Activated T-cell treated with anti-CD3 and anti-CD28 coated beads, Interleukin-2, amount 50 U/mL, for 24 hours (primary cell): Measurements from ENCODE around the gene NUTM2G.
A peak's percentile ranks its signal among the peaks of the same experiment; 100 is the strongest.
"Not testable (repeated sequence)": the region's sequence is repeated elsewhere in the genome, so short reads cannot be mapped to it uniquely, and the experiment has no call there.

Experiments
- DNase-seq: peaks from one replicate; pipeline ENCODE4 v3.0.0-alpha.2; 2020
- H3K27ac Mint-ChIP-seq: 2 replicates; pipeline ENCODE4 v1.8.0; 2020; ENCODE audit warnings: mild to moderate bottlenecking, mixed read lengths
- H3K27me3 Mint-ChIP-seq: 2 replicates; pipeline ENCODE4 v1.8.0; 2020; ENCODE audit warnings: mixed read lengths
- H3K36me3 Mint-ChIP-seq: 2 replicates; pipeline ENCODE4 v1.8.0; 2020; ENCODE audit warnings: low read depth, mixed read lengths
- H3K4me1 Mint-ChIP-seq: 2 replicates; pipeline ENCODE4 v1.8.0; 2020; ENCODE audit warnings: low read depth, mixed read lengths
- H3K4me3 Mint-ChIP-seq: 2 replicates; pipeline ENCODE4 v1.8.0; 2020; ENCODE audit warnings: mild to moderate bottlenecking, moderate library complexity, mixed read lengths
- H3K9me3 Mint-ChIP-seq: 2 replicates; pipeline ENCODE4 v1.8.0; 2020; ENCODE audit warnings: mixed read lengths

Gene NUTM2G

GRCh38 chr9:96928543-96928942, at the start of gene NUTM2G:
Gene NUTM2G (plus strand): TSS chr9:96928843. CDS start chr9:96929025, 182 bp downstream.
- not testable (repeated sequence) for H3K4me1 Mint-ChIP-seq, H3K27ac Mint-ChIP-seq, H3K4me3 Mint-ChIP-seq, H3K27me3 Mint-ChIP-seq, DNase-seq, H3K9me3 Mint-ChIP-seq, H3K36me3 Mint-ChIP-seq

- Mint-ChIP-seq H3K36me3 (peaks cover 25% of the 10 kb centered on the region), H3K4me1 (no peaks in the 10 kb centered on the region), H3K27ac (no peak overlapping the region), H3K4me3 (no peak overlapping the region), H3K9me3 (peaks cover 9% of the 10 kb centered on the region), H3K27me3 (peaks cover 8% of the 10 kb centered on the region)
- DNase-seq, result no peak
These were observed 44.7 kb upstream of the NUTM2G start for GRCh38 chr9:96883922-96884321.

GRCh38 chr9:96884443-96884842, 44.2 kb upstream of the NUTM2G start:
- DNase-seq, result no peak
- H3K4me1 Mint-ChIP-seq, result no peaks in the 10 kb centered on the region
- H3K4me3 Mint-ChIP-seq, result no peak overlapping the region
- peaks cover 9% of the 10 kb centered on the region for H3K9me3 Mint-ChIP-seq
- peaks cover 3% of the 10 kb centered on the region for H3K27me3 Mint-ChIP-seq
- H3K36me3 Mint-ChIP-seq, result peaks cover 25% of the 10 kb centered on the region
- H3K27ac Mint-ChIP-seq, result no peak overlapping the region

GRCh38 chr9:96885424-96885823, 43.2 kb upstream of the NUTM2G start:
- no peaks in the 10 kb centered on the region for H3K27me3 Mint-ChIP-seq
- H3K36me3 Mint-ChIP-seq, result peaks cover 32% of the 10 kb centered on the region
- H3K9me3 Mint-ChIP-seq, result peaks cover 7% of the 10 kb centered on the region
- no peak overlapping the region for H3K4me3 Mint-ChIP-seq
- no peak overlapping the region for H3K27ac Mint-ChIP-seq
- no peak for DNase-seq
- no peaks in the 10 kb centered on the region for H3K4me1 Mint-ChIP-seq

- no peaks in the 10 kb centered on the region for H3K27me3 Mint-ChIP-seq
- H3K27ac Mint-ChIP-seq, result no peak overlapping the region
- H3K36me3 Mint-ChIP-seq, result peaks cover 54% of the 10 kb centered on the region
These were observed 40.1 kb upstream of the NUTM2G start for GRCh38 chr9:96888591-96888990.

GRCh38 chr9:96892131-96892530, 36.5 kb upstream of the NUTM2G start:
- Mint-ChIP-seq H3K27ac (no peak overlapping the region), H3K4me1 (no peaks in the 10 kb centered on the region), H3K9me3 (no peaks in the 10 kb centered on the region), H3K36me3 (peaks cover 71% of the 10 kb centered on the region), H3K27me3 (no peaks in the 10 kb centered on the region), H3K4me3 (no peak overlapping the region)
- no peak for DNase-seq

More at GRCh38 chr9:96888591-96888990, 40.1 kb upstream of the NUTM2G start:
- H3K4me1 Mint-ChIP-seq, result no peaks in the 10 kb centered on the region
- H3K4me3 Mint-ChIP-seq, result no peak overlapping the region
- DNase-seq, result no peak
- peaks cover 7% of the 10 kb centered on the region for H3K9me3 Mint-ChIP-seq

GRCh38 chr9:96900010-96900409, 28.6 kb upstream of the NUTM2G start:
- H3K4me1 Mint-ChIP-seq, H3K27me3 Mint-ChIP-seq, H3K4me3 Mint-ChIP-seq, H3K9me3 Mint-ChIP-seq, DNase-seq, H3K27ac Mint-ChIP-seq: not testable (repeated sequence)
- peaks cover 38% of the 10 kb centered on the region for H3K36me3 Mint-ChIP-seq

GRCh38 chr9:96904947-96905722, 23.5 kb upstream of the NUTM2G start:
- not testable (repeated sequence) for H3K9me3 Mint-ChIP-seq, H3K27ac Mint-ChIP-seq, DNase-seq, H3K27me3 Mint-ChIP-seq, H3K4me1 Mint-ChIP-seq, H3K4me3 Mint-ChIP-seq
- peaks cover 10% of the 10 kb centered on the region for H3K36me3 Mint-ChIP-seq

GRCh38 chr9:96908479-96908878, 20.2 kb upstream of the NUTM2G start:
- H3K27ac Mint-ChIP-seq, H3K36me3 Mint-ChIP-seq, H3K27me3 Mint-ChIP-seq, H3K4me3 Mint-ChIP-seq, DNase-seq, H3K9me3 Mint-ChIP-seq, H3K4me1 Mint-ChIP-seq: not testable (repeated sequence)

- H3K9me3 Mint-ChIP-seq, H3K27me3 Mint-ChIP-seq, H3K4me3 Mint-ChIP-seq, H3K4me1 Mint-ChIP-seq, DNase-seq, H3K27ac Mint-ChIP-seq: not testable (repeated sequence)
- peaks cover 11% of the 10 kb centered on the region for H3K36me3 Mint-ChIP-seq
These were observed 13.1 kb upstream of the NUTM2G start for GRCh38 chr9:96915539-96915938.

- peaks cover 11% of the 10 kb centered on the region for H3K36me3 Mint-ChIP-seq
- not testable (repeated sequence) for H3K9me3 Mint-ChIP-seq, H3K4me1 Mint-ChIP-seq, DNase-seq, H3K27me3 Mint-ChIP-seq, H3K4me3 Mint-ChIP-seq
- H3K27ac Mint-ChIP-seq, result peak overlapping the region; percentile 18
These were observed 12.1 kb upstream of the NUTM2G start for GRCh38 chr9:96916531-96916930.

- not testable (repeated sequence) for H3K4me1 Mint-ChIP-seq, H3K4me3 Mint-ChIP-seq, H3K36me3 Mint-ChIP-seq, H3K9me3 Mint-ChIP-seq, H3K27ac Mint-ChIP-seq, DNase-seq, H3K27me3 Mint-ChIP-seq
These were observed 10.1 kb upstream of the NUTM2G start for GRCh38 chr9:96918550-96918949.

GRCh38 chr9:96920803-96921202, 7.8 kb upstream of the NUTM2G start:
- not testable (repeated sequence) for H3K4me3 Mint-ChIP-seq, H3K4me1 Mint-ChIP-seq, DNase-seq, H3K9me3 Mint-ChIP-seq, H3K27ac Mint-ChIP-seq, H3K27me3 Mint-ChIP-seq, H3K36me3 Mint-ChIP-seq

- not testable (repeated sequence) for H3K27me3 Mint-ChIP-seq, H3K4me1 Mint-ChIP-seq, H3K36me3 Mint-ChIP-seq, H3K9me3 Mint-ChIP-seq, DNase-seq, H3K4me3 Mint-ChIP-seq, H3K27ac Mint-ChIP-seq
These were observed 3.1 kb upstream of the NUTM2G start for GRCh38 chr9:96925587-96925986.

- H3K4me1 Mint-ChIP-seq, H3K9me3 Mint-ChIP-seq, DNase-seq, H3K4me3 Mint-ChIP-seq, H3K36me3 Mint-ChIP-seq, H3K27ac Mint-ChIP-seq, H3K27me3 Mint-ChIP-seq: not testable (repeated sequence)
These were observed 3.0 kb downstream of the NUTM2G start for GRCh38 chr9:96931665-96932064.

GRCh38 chr9:96934097-96934496, 5.5 kb downstream of the NUTM2G start:
- not testable (repeated sequence) for H3K27ac Mint-ChIP-seq, H3K4me3 Mint-ChIP-seq, DNase-seq, H3K27me3 Mint-ChIP-seq, H3K36me3 Mint-ChIP-seq, H3K4me1 Mint-ChIP-seq, H3K9me3 Mint-ChIP-seq
